ENCODE results near the gene C2CD4A.

DNA sequence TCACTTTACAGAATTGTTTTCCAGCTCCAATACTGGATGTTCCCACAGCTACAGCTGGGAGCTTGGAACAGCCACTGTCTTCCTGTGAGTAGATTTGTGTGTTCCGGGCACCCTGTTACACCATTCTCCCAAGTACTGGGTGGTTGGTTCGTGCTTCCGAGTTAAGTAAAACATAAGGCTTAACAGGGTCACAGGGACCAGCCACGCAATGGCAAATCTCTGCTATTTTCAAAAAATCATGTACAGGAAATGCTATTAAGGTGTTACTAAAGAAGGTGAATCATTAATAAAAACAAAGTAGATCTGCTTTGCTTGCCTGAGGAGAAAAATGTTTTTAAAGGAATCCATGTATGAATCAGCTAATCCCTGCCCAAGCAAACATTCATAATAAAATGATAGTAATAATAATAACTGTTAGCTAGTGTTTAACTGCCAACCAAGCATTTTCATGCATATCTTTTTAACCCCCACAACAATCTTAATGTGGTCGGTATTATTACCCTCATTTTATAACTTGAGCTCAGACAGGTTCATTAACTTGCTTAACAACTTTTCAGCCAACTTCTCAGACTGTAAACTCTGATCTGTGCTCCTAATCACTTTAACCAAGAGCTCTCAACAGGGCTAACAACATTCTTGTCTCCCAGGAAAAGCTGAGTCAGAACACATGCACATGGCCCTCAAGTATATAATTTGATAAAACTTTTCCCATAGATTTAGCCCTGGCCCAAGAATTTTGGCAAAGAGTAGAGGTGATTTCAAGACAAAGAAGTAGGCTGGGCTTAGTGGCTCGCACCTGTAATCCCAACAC, 2.7 kb upstream of the C2CD4A start:
- TF ChIP-seq POLR2A (IDR thresholded peaks at IDR 0.05) (no peak), EP300 (IDR thresholded peaks at IDR 0.05) (no peak)
- TF ChIP-seq, protein P1, sequence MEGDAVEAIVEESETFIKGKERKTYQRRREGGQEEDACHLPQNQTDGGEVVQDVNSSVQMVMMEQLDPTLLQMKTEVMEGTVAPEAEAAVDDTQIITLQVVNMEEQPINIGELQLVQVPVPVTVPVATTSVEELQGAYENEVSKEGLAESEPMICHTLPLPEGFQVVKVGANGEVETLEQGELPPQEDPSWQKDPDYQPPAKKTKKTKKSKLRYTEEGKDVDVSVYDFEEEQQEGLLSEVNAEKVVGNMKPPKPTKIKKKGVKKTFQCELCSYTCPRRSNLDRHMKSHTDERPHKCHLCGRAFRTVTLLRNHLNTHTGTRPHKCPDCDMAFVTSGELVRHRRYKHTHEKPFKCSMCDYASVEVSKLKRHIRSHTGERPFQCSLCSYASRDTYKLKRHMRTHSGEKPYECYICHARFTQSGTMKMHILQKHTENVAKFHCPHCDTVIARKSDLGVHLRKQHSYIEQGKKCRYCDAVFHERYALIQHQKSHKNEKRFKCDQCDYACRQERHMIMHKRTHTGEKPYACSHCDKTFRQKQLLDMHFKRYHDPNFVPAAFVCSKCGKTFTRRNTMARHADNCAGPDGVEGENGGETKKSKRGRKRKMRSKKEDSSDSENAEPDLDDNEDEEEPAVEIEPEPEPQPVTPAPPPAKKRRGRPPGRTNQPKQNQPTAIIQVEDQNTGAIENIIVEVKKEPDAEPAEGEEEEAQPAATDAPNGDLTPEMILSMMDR (IDR thresholded peaks at IDR 0.05) = no peak

Measured in gastroesophageal sphincter (tissue), 3 donors.